Esophagus muscularis mucosa (tissue), 3 donors: Measurements from ENCODE around the gene DLL3.

ENCODE experiments used
- POLR2A ChIP-seq: fragments of 450-650 bp; IDR thresholded peaks from one replicate; pipeline ENCODE4 v1.6.1; 2017; ENCODE audit warnings: antibody characterized with exemption, moderate library complexity, mild to moderate bottlenecking, low read depth
- TF ChIP-seq, protein P1 (sequence below), 3 experiments: fragments of 200-600 bp in 2 of 3; fragments of 450-650 bp in 1 of 3; sonication (generic) in 2 of 3; IDR thresholded peaks; one replicate each; pipeline ENCODE4 v1.5.1; 2017 to 2019; ENCODE audit warnings: antibody characterized with exemption in 3 of 3, mild to moderate bottlenecking in 2 of 3, moderate library complexity in 1 of 3

GRCh38 chr19:39554701-39555311 lies 56.1 kb downstream of the DLL3 start:
- TF ChIP-seq, protein P1, sequence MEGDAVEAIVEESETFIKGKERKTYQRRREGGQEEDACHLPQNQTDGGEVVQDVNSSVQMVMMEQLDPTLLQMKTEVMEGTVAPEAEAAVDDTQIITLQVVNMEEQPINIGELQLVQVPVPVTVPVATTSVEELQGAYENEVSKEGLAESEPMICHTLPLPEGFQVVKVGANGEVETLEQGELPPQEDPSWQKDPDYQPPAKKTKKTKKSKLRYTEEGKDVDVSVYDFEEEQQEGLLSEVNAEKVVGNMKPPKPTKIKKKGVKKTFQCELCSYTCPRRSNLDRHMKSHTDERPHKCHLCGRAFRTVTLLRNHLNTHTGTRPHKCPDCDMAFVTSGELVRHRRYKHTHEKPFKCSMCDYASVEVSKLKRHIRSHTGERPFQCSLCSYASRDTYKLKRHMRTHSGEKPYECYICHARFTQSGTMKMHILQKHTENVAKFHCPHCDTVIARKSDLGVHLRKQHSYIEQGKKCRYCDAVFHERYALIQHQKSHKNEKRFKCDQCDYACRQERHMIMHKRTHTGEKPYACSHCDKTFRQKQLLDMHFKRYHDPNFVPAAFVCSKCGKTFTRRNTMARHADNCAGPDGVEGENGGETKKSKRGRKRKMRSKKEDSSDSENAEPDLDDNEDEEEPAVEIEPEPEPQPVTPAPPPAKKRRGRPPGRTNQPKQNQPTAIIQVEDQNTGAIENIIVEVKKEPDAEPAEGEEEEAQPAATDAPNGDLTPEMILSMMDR (IDR thresholded peaks at IDR 0.05) = no peak
- no peak for TF ChIP-seq POLR2A
